HFFc6 (cell line): Measurements from ENCODE around the gene MRPL33. TPM values are rescaled to one million over a fixed set of nuclear protein-coding genes. Genes with fewer than 3 reads are reported as not detected.

ENCODE experiments used
- DNase-seq: peaks from one replicate; pipeline ENCODE4 v3.0.0-alpha.2; 2018
- H3K27ac Mint-ChIP-seq: 2 replicates; pipeline ENCODE4 v1.8.0; 2020; ENCODE audit warnings: mild to moderate bottlenecking, mixed read lengths
- H3K27me3 Mint-ChIP-seq: 2 replicates; pipeline ENCODE4 v1.8.0; 2021; ENCODE audit warnings: mild to moderate bottlenecking, moderate library complexity, mixed read lengths; ENCODE audit not compliant: insufficient read depth
- H3K36me3 Mint-ChIP-seq: 2 replicates; pipeline ENCODE4 v1.8.0; 2021; ENCODE audit warnings: low read depth, mixed read lengths
- H3K4me1 Mint-ChIP-seq: 2 replicates; pipeline ENCODE4 v1.8.0; 2020; ENCODE audit warnings: low read depth, mixed read lengths
- H3K4me3 Mint-ChIP-seq: 2 replicates; pipeline ENCODE4 v1.8.0; 2020; ENCODE audit warnings: mild to moderate bottlenecking, moderate library complexity, mixed read lengths
- H3K9me3 Mint-ChIP-seq: 2 replicates; pipeline ENCODE4 v1.8.0; 2020; ENCODE audit warnings: mild to moderate bottlenecking, mixed read lengths
- CTCF ChIP-seq: fragments of 200-600 bp; sonication (generic); IDR thresholded peaks from 2 replicates; pipeline ENCODE4 v1.5.0; 2021; ENCODE audit warnings: antibody characterized with exemption, mild to moderate bottlenecking
- total RNA-seq, 6 experiments: library from RNA; stranded (reverse); fragmentation: NEBNext Ultra II Directional; extraction: Animal tissue kit (Norgen Biotek cat#: 25700); gene quantifications; 2 replicates in 1 of 6; 3 replicates in 5 of 6; pipeline ENCODE4 v1.2.3, GENCODE V29; 2021

Gene MRPL33
- total RNA-seq, 6 experiments from 2014 or later, result 106 to 151 (median 128) TPM

- no peak for DNase-seq
- no peak for TF ChIP-seq CTCF
- H3K4me3 Mint-ChIP-seq, result no peak overlapping the region
- peaks cover 17% of the 10 kb centered on the region for H3K36me3 Mint-ChIP-seq
- peaks cover 7% of the 10 kb centered on the region for H3K9me3 Mint-ChIP-seq
- H3K27me3 Mint-ChIP-seq, result no peaks in the 10 kb centered on the region
- H3K27ac Mint-ChIP-seq, result no peak overlapping the region
- H3K4me1 Mint-ChIP-seq, result no peaks in the 10 kb centered on the region
Measured at GRCh38 chr2:27823135-27823534, 51.6 kb downstream of the MRPL33 start.

GRCh38 chr2:27823569-27823968 is 52.0 kb downstream of the MRPL33 start:
- no peak overlapping the region for H3K4me3 Mint-ChIP-seq
- DNase-seq, result no peak
- no peak overlapping the region for H3K27ac Mint-ChIP-seq
- H3K9me3 Mint-ChIP-seq, result peaks cover 7% of the 10 kb centered on the region
- H3K27me3 Mint-ChIP-seq, result no peaks in the 10 kb centered on the region
- no peak for TF ChIP-seq CTCF
- peaks cover 17% of the 10 kb centered on the region for H3K36me3 Mint-ChIP-seq
- no peaks in the 10 kb centered on the region for H3K4me1 Mint-ChIP-seq

GRCh38 chr2:27824401-27824800 is 52.9 kb downstream of the MRPL33 start:
- H3K9me3 Mint-ChIP-seq, result peaks cover 7% of the 10 kb centered on the region
- TF ChIP-seq CTCF, result no peak
- DNase-seq, result no peak
- H3K27me3 Mint-ChIP-seq, result no peaks in the 10 kb centered on the region
- no peaks in the 10 kb centered on the region for H3K4me1 Mint-ChIP-seq
- no peak overlapping the region for H3K27ac Mint-ChIP-seq
- no peak overlapping the region for H3K4me3 Mint-ChIP-seq
- peaks cover 15% of the 10 kb centered on the region for H3K36me3 Mint-ChIP-seq

GRCh38 chr2:27828305-27828704 is 56.8 kb downstream of the MRPL33 start:
- no peak for DNase-seq
- H3K27ac Mint-ChIP-seq, result no peak overlapping the region
- H3K36me3 Mint-ChIP-seq, result peaks cover 30% of the 10 kb centered on the region
- peaks cover 26% of the 10 kb centered on the region for H3K4me1 Mint-ChIP-seq
- no peaks in the 10 kb centered on the region for H3K27me3 Mint-ChIP-seq
- no peak overlapping the region for H3K4me3 Mint-ChIP-seq
- no peak for TF ChIP-seq CTCF
- peaks cover 7% of the 10 kb centered on the region for H3K9me3 Mint-ChIP-seq

Other genes with a start within 250 kb of the MRPL33 start
- gene ZNF512, start 188.7 kb upstream of the MRPL33 start, total RNA-seq, result 10 to 100 TPM; 20.1 to 28.3 (median 26.7) TPM
- gene CCDC121, start 142.7 kb upstream of the MRPL33 start, total RNA-seq, result 1 to 10 TPM in 2 of 6 experiments, under 1 TPM in 4; 0.52 to 1.2 (median 0.97) TPM
- 10 to 100 TPM; 33.2 to 44.2 (median 39.8) TPM for gene GPN1, start 142.7 kb upstream of the MRPL33 start, total RNA-seq
- 10 to 100 TPM; 22.7 to 26.4 (median 24.2) TPM for gene SUPT7L, start 108.1 kb upstream of the MRPL33 start, total RNA-seq
- 10 to 100 TPM; 23.0 to 27.1 (median 24.5) TPM for gene SLC4A1AP, start 107.8 kb upstream of the MRPL33 start, total RNA-seq
- 1 to 10 TPM; 1.8 to 3.1 (median 2.7) TPM for gene RBKS, start 118.7 kb downstream of the MRPL33 start, total RNA-seq
- gene BABAM2, start 119.0 kb downstream of the MRPL33 start, total RNA-seq, result 10 to 100 TPM; 30.8 to 46.6 (median 41.2) TPM